PC-9 (cell line): ENCODE data around the gene CARMIL3. TPM values are rescaled to one million over a fixed set of nuclear protein-coding genes. Genes with fewer than 3 reads are reported as not detected.
"Not testable (repeated sequence)": the region's sequence is repeated elsewhere in the genome, so short reads cannot be mapped to it uniquely, and the experiment has no call there.

ENCODE experiments used
- BruUV-seq: library from RNA; stranded (reverse); fragments of 400-500 nt; replicated peaks from 2 replicates; lab custom pipeline; 2021; lab: Mats Ljungman, UMichigan
- CTCF ChIA-PET: fragments of 300-600 bp; sonication (Branson Sonifier 250); formaldehyde crosslinking; loops from one replicate; lab custom pipeline; 2022; ENCODE audit warnings: antibody characterized with exemption; lab: Charles Lee
- POLR2A ChIA-PET: fragments of 300-600 bp; sonication (Branson Sonifier 250); formaldehyde crosslinking; loops from one replicate; lab custom pipeline; 2022; ENCODE audit warnings: antibody characterized with exemption; ENCODE audit not compliant: unreplicated experiment; lab: Charles Lee
- DNase-seq, 2 experiments: peaks; one replicate each; pipeline versions ENCODE4 v3.0.0 to v3.0.0-alpha.2; 2015 to 2022; ENCODE audit warnings: mixed read lengths in 1 of 2
- H2AFZ ChIP-seq: fragments of 200-600 bp; sonication (generic); 2 replicates; pipeline ENCODE4 v1.8.1; 2017; ENCODE audit warnings: antibody characterized with exemption
- H3F3A ChIP-seq: fragments of 200-600 bp; sonication (generic); 2 replicates; pipeline ENCODE4 v1.8.1; 2017; ENCODE audit warnings: antibody characterized with exemption, mild to moderate bottlenecking, low read depth; ENCODE audit not compliant: insufficient read depth
- H3K27ac ChIP-seq: fragments of 200-600 bp; sonication (generic); 2 replicates; pipeline ENCODE4 v1.6.1; 2016; ENCODE audit warnings: mixed run types
- H3K27me3 ChIP-seq: fragments of 200-600 bp; sonication (generic); 2 replicates; pipeline ENCODE4 v1.6.1; 2016; ENCODE audit warnings: low read depth, mixed run types; ENCODE audit not compliant: insufficient read depth
- H3K36me3 ChIP-seq: fragments of 200-600 bp; sonication (generic); 2 replicates; pipeline ENCODE4 v1.6.1; 2016; ENCODE audit warnings: low read depth, mixed run types
- H3K4me1 ChIP-seq: fragments of 200-600 bp; sonication (generic); replicated peaks from 2 replicates; pipeline ENCODE4 v1.6.1; 2016; ENCODE audit warnings: mixed run types; ENCODE audit not compliant: insufficient read depth
- H3K4me2 ChIP-seq: fragments of 200-600 bp; sonication (generic); 2 replicates; pipeline ENCODE4 v1.6.1; 2017; ENCODE audit warnings: mixed run types
- H3K4me3 ChIP-seq: fragments of 200-600 bp; sonication (generic); 2 replicates; pipeline ENCODE4 v1.6.1; 2016; ENCODE audit warnings: mixed run types
- H3K79me2 ChIP-seq: fragments of 200-600 bp; sonication (generic); 2 replicates; pipeline ENCODE4 v1.6.1; 2017; ENCODE audit warnings: low read depth, mixed run types
- H3K9me2 ChIP-seq: fragments of 200-600 bp; sonication (generic); 2 replicates; pipeline ENCODE4 v1.8.1; 2017; ENCODE audit warnings: mild to moderate bottlenecking; ENCODE audit not compliant: insufficient read depth
- H3K9me3 ChIP-seq: fragments of 200-600 bp; sonication (generic); 2 replicates; pipeline ENCODE4 v1.8.1; 2016; ENCODE audit warnings: low read depth; ENCODE audit not compliant: insufficient read depth
- H4K20me1 ChIP-seq: fragments of 200-600 bp; sonication (generic); 2 replicates; pipeline ENCODE4 v1.8.1; 2017; ENCODE audit not compliant: insufficient read depth
- EZH2 ChIP-seq: fragments of 200-600 bp; sonication (generic); IDR thresholded peaks from 2 replicates; pipeline ENCODE4 v1.8.0; 2017; ENCODE audit warnings: antibody characterized with exemption, low read depth
- intact Hi-C: fragments of 100-400 bp; cut with micrococcal nuclease; formaldehyde crosslinking; loops from one replicate; pipeline ENCODE4 v1.10.0; 2022; ENCODE audit not compliant: unreplicated experiment
- total RNA-seq: library from RNA; stranded (reverse); gene quantifications from 2 replicates; pipeline ENCODE4 v1.2.3, GENCODE V29; 2021
- TF ChIP-seq, protein P1 (sequence below): fragments of 200-600 bp; sonication (generic); conservative IDR thresholded peaks from 2 replicates; pipeline ENCODE4 v1.6.1; 2017; ENCODE audit warnings: mixed run types, antibody characterized with exemption, mild to moderate bottlenecking, moderate library complexity

CARMIL3 gene
- total RNA-seq, 1 experiment from 2014 or later, result not detected

DNA sequence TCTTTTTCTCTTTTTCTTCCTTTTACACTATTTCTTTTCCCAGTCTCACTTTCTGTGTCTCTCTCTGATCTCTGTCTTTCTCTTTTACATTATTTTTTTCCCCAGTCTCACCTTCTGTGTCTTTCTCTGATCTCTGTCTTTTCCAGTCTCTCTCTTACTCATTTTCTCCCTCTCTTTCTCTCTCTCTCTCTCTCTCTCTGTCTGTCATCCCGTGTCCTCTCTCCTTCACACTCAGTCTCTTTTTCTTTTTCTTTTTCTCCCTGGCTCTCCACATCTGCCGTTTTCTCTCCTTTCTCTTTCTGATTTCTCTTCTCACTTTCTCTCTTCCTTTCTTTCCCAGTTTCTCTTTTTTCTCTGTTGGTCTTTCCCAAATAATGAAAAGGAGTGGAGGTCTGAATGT lies 40.8 kb upstream of the CARMIL3 start:
- no peaks in the 10 kb centered on the region for H3K9me3 ChIP-seq
- H3K4me3 ChIP-seq, result no peak overlapping the region
- no peak overlapping the region for H3K4me2 ChIP-seq
- H3K27me3 ChIP-seq, result no peaks in the 10 kb centered on the region
- H3F3A ChIP-seq, result no peaks in the 10 kb centered on the region
- intact Hi-C loops, result no loop called here
- CTCF ChIA-PET, result interaction anchor here (0.7 kb wide), 1 partner anchor 26 kb away, joined by 3 read pairs; no protein-coding TSS in a partner anchor
- no peak for DNase-seq
- no TSS peak for BruUV-seq
- H4K20me1 ChIP-seq, result no peaks in the 10 kb centered on the region
- no peaks in the 10 kb centered on the region for H3K4me1 ChIP-seq
- H2AFZ ChIP-seq, result no peak overlapping the region
- H3K36me3 ChIP-seq, result no peaks in the 10 kb centered on the region
- H3K27ac ChIP-seq, result no peak overlapping the region
- TF ChIP-seq EZH2, result no peak
- TF ChIP-seq, protein P1, sequence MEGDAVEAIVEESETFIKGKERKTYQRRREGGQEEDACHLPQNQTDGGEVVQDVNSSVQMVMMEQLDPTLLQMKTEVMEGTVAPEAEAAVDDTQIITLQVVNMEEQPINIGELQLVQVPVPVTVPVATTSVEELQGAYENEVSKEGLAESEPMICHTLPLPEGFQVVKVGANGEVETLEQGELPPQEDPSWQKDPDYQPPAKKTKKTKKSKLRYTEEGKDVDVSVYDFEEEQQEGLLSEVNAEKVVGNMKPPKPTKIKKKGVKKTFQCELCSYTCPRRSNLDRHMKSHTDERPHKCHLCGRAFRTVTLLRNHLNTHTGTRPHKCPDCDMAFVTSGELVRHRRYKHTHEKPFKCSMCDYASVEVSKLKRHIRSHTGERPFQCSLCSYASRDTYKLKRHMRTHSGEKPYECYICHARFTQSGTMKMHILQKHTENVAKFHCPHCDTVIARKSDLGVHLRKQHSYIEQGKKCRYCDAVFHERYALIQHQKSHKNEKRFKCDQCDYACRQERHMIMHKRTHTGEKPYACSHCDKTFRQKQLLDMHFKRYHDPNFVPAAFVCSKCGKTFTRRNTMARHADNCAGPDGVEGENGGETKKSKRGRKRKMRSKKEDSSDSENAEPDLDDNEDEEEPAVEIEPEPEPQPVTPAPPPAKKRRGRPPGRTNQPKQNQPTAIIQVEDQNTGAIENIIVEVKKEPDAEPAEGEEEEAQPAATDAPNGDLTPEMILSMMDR, result no peak
- H3K79me2 ChIP-seq, result no peaks in the 10 kb centered on the region
- H3K9me2 ChIP-seq, result no peaks in the 10 kb centered on the region
- POLR2A ChIA-PET, result no interaction called here

DNA sequence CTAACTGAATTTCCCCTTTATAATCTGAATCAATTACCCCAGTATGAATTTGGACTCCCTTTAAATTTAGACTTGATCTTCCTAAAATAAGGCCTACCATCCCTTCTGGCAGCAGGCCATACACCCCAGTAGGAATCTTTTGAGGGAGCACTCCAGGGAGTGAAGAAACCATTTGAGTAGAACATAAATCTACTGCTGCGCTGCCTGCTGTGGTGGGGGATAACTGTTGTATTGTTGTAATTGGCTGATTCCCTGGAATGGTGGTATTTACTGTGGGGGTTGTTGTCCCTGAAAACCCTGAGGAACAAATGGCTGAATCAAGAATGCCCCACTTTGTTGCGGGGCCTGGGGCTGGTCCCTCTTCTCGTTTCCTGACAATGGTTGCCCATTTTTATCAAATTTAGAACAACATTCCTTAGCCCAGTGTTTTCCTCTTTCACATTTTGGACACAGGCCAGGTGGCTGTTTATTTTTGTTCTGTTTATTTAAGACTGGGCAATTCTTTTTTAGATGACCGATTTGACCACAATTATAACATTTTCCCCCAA lies 39.0 kb upstream of the CARMIL3 start:
- DNase-seq, H3K4me2 ChIP-seq, H3K27me3 ChIP-seq, H3K4me1 ChIP-seq, POLR2A ChIA-PET, BruUV-seq, H3K9me3 ChIP-seq, H3K36me3 ChIP-seq, H3K79me2 ChIP-seq, H3K27ac ChIP-seq, CTCF ChIA-PET, H3K4me3 ChIP-seq, H2AFZ ChIP-seq, H3F3A ChIP-seq, H4K20me1 ChIP-seq, H3K9me2 ChIP-seq, intact Hi-C loops: not testable (repeated sequence)

DNA sequence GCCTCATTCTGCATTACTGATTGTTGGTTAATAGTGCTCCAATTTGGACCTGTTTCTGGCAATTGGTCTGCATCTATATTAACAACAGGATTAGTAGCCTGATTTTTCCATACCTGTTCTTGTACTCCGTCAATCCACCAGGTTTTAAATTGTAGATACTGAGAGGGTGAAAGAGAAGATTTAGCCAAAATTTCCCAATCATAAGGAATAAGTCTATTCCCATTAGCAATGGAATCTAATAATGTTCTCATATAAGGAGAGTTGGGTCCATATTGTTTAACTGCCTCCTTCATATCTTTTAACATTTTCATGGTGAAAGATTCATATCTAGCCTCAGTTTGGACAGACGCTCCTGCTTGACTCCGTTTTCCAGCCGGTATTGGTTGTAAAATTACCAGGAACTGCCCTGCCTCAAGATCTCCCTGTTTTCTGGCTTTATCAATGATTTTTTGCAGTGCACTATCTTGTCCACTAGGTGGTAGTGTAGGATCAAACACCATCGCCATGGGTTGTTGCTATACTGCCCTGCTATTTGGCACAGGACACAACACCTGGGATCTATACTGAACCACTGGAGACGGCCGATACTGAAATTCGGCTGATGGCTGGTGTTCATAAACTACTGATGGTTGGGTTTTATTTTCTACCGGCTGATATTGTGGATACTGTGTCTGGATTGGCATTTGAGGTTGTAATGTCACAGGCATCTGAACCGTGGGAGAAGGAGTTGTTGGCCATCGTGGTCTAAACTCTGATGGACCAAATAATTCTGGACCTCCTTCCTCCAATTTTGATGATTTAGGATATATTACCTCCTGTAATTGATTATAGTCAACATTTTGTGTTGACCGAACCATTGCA lies 37.9 kb upstream of the CARMIL3 start:
- no TSS peak for BruUV-seq
- Histone ChIP-seq H3F3A (no peaks in the 10 kb centered on the region), H3K79me2 (no peaks in the 10 kb centered on the region), H3K27ac (no peak overlapping the region), H3K36me3 (no peaks in the 10 kb centered on the region), H3K4me2 (no peak overlapping the region), H3K4me1 (no peaks in the 10 kb centered on the region), H3K4me3 (no peak overlapping the region), H2AFZ (no peak overlapping the region), H3K27me3 (no peaks in the 10 kb centered on the region), H4K20me1 (no peaks in the 10 kb centered on the region), H3K9me3 (no peaks in the 10 kb centered on the region), H3K9me2 (no peaks in the 10 kb centered on the region)
- CTCF ChIA-PET, result no interaction called here
- peak; percentile 37 to 40 for DNase-seq
- intact Hi-C loops, result loop anchor here (1.0 to 2.0 kb wide), 4 partner anchors 23 to 95 kb away; no protein-coding TSS in a partner anchor
- no peak for TF ChIP-seq EZH2
- TF ChIP-seq, protein P1, result peak; percentile 85
- POLR2A ChIA-PET, result no interaction called here

DNA sequence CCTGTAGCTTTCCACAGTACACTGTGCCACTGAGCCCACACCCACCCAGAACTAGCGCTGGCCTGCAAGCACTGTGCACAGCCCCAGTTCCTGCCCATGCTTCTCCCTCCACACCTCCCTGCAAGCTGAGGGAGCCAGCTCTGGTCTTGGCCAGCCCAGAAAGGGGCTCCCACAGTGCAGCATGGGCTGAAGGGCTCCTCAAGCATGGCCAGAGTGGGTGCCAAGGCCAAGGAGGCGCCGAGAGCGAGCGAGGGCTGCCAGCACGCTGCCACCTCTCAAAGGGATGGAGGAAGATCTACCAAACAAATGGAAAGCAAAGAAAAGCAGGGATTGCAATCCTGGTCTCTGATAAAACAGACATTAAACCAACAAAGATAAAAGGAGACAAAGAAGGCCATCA lies 36.1 kb upstream of the CARMIL3 start:
- H4K20me1 ChIP-seq, BruUV-seq, H3K4me2 ChIP-seq, H3K4me3 ChIP-seq, H3K36me3 ChIP-seq, H2AFZ ChIP-seq, H3K27ac ChIP-seq, H3K9me3 ChIP-seq, H3K9me2 ChIP-seq, H3F3A ChIP-seq, H3K27me3 ChIP-seq, DNase-seq, H3K4me1 ChIP-seq, H3K79me2 ChIP-seq, CTCF ChIA-PET, POLR2A ChIA-PET: not testable (repeated sequence)
- intact Hi-C loops, result loop anchor here (2.0 kb wide), 3 partner anchors 21 to 93 kb away; no protein-coding TSS in a partner anchor

DNA sequence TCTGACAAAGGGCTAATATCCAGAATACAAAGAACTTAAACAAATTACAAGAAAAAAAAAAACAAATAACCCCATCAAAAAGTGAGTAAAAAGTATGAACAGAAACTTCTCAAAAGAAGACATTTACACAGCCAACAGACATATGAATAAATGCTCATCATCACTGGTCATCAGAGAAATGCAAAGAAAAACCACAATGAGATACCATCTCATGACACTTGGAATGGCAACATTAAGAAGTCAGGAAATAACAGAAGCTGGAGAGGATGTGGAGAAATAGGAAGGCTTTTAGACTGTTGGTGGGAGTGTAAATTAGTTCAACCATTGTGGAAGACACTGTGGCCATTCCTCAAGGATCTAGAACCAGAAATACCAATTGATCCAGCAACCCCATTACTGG lies 32.8 kb upstream of the CARMIL3 start:
- CTCF ChIA-PET, H3K4me3 ChIP-seq, H4K20me1 ChIP-seq, H3K9me2 ChIP-seq, H3K4me2 ChIP-seq, DNase-seq, H3F3A ChIP-seq, H3K9me3 ChIP-seq, H2AFZ ChIP-seq, H3K27me3 ChIP-seq, H3K36me3 ChIP-seq, BruUV-seq, H3K4me1 ChIP-seq, POLR2A ChIA-PET, intact Hi-C loops, H3K79me2 ChIP-seq, H3K27ac ChIP-seq: not testable (repeated sequence)
